ENCODE results near the gene PNPLA7.
A peak's percentile ranks its signal among the peaks of the same experiment; 100 is the strongest.

PNPLA7 gene

GRCh38 chr9:137447722-137448601 is 102.2 kb downstream of the PNPLA7 start:
- no peak for DNase-seq

GRCh38 chr9:137446851-137447471 is 103.2 kb downstream of the PNPLA7 start:
- no peak for DNase-seq

GRCh38 chr9:137445930-137446431 is 104.2 kb downstream of the PNPLA7 start:
- peak; percentile 23 for DNase-seq

- peak; percentile 46 for DNase-seq
These were observed 104.9 kb downstream of the PNPLA7 start for GRCh38 chr9:137445275-137445807.

- no peak for DNase-seq
These were observed 106.0 kb downstream of the PNPLA7 start for GRCh38 chr9:137444106-137444790.

GRCh38 chr9:137441935-137442321 is 108.3 kb downstream of the PNPLA7 start:
- DNase-seq = no peak

- peak; percentile 93 for DNase-seq
These were observed 108.8 kb downstream of the PNPLA7 start, which contains the start of gene ENTPD8 for GRCh38 chr9:137441289-137441934. Gene ENTPD8 (minus strand): TSS chr9:137441357. CDS start chr9:137438285, 3,072 bp downstream.

- no peak for DNase-seq
These were observed 111.0 kb downstream of the PNPLA7 start for GRCh38 chr9:137439158-137439714.

- DNase-seq = no peak
These were observed 111.5 kb downstream of the PNPLA7 start for GRCh38 chr9:137438591-137439157.

GRCh38 chr9:137437691-137438590 is 112.3 kb downstream of the PNPLA7 start:
- DNase-seq = no peak

GRCh38 chr9:137436761-137437600 is 113.2 kb downstream of the PNPLA7 start:
- no peak for DNase-seq

GRCh38 chr9:137435980-137436760 is 114.0 kb downstream of the PNPLA7 start:
- DNase-seq = no peak

- no peak for DNase-seq
These were observed 114.8 kb downstream of the PNPLA7 start for GRCh38 chr9:137435381-137435891.

- no peak for DNase-seq
These were observed 115.5 kb downstream of the PNPLA7 start for GRCh38 chr9:137434498-137435380.

- DNase-seq = no peak
These were observed 116.2 kb downstream of the PNPLA7 start for GRCh38 chr9:137433916-137434431.

- no peak for DNase-seq
These were observed 116.8 kb downstream of the PNPLA7 start for GRCh38 chr9:137433349-137433915.
